Smooth muscle cell (in vitro differentiated cells): ENCODE results near the gene SPATA45. TPM values are rescaled to one million over a fixed set of nuclear protein-coding genes. Genes with fewer than 3 reads are reported as not detected.
"Not testable (repeated sequence)": the region's sequence is repeated elsewhere in the genome, so short reads cannot be mapped to it uniquely, and the experiment has no call there.

Experiments
- DNase-seq: peaks from one replicate; lab custom pipeline; 2025; ENCODE audit not compliant: unreplicated experiment; lab: John Stamatoyannopoulos, UW
- H2AFZ ChIP-seq: fragments of 200-600 bp; sonication (generic); 2 replicates; pipeline ENCODE4 v1.6.0; 2016; ENCODE audit warnings: antibody characterized with exemption, low read depth, mild to moderate bottlenecking
- H3F3A ChIP-seq: fragments of 200-600 bp; sonication (generic); 2 replicates; pipeline ENCODE4 v1.6.0; 2017; ENCODE audit warnings: antibody characterized with exemption, low read depth
- H3K27ac ChIP-seq: fragments of 200-600 bp; sonication (generic); 2 replicates; pipeline ENCODE4 v1.5.1; 2016; ENCODE audit warnings: low read depth, mild to moderate bottlenecking
- H3K27me3 ChIP-seq: fragments of 200-600 bp; sonication (generic); 2 replicates; pipeline ENCODE4 v1.6.1; 2016; ENCODE audit warnings: low read depth, mild to moderate bottlenecking
- H3K36me3 ChIP-seq: fragments of 200-600 bp; sonication (generic); 2 replicates; pipeline ENCODE4 v1.5.1; 2016; ENCODE audit warnings: low read depth
- H3K4me1 ChIP-seq: fragments of 200-600 bp; sonication (generic); 2 replicates; pipeline ENCODE4 v1.5.1; 2016; ENCODE audit warnings: low read depth
- H3K4me2 ChIP-seq: fragments of 200-600 bp; sonication (generic); 2 replicates; pipeline ENCODE4 v1.6.0; 2016; ENCODE audit warnings: mild to moderate bottlenecking
- H3K4me3 ChIP-seq: fragments of 200-600 bp; sonication (generic); 2 replicates; pipeline ENCODE4 v1.5.1; 2016; ENCODE audit warnings: mild to moderate bottlenecking
- H3K79me2 ChIP-seq: fragments of 200-600 bp; sonication (generic); 2 replicates; pipeline ENCODE4 v1.6.0; 2016; ENCODE audit warnings: low read depth, mild to moderate bottlenecking
- H3K9ac ChIP-seq: fragments of 200-600 bp; sonication (generic); 2 replicates; pipeline ENCODE4 v1.6.0; 2016; ENCODE audit warnings: low read depth
- H3K9me3 ChIP-seq: fragments of 200-600 bp; sonication (generic); replicated peaks from 2 replicates; pipeline ENCODE4 v1.5.1; 2016; ENCODE audit warnings: low read depth
- H4K20me1 ChIP-seq: fragments of 200-600 bp; sonication (generic); 2 replicates; pipeline ENCODE4 v1.6.0; 2016; ENCODE audit warnings: low read depth
- WGBS: methylation state at CpG from one replicate; pipeline ENCODE4 v1.1.7; 2016; ENCODE audit warnings: low lambda C conversion rate; 5-methylcytosine and 5-hydroxymethylcytosine counted together
- polyA plus RNA-seq: library from polyadenylated mRNA; unstranded; fragments of >200 nt; fragmentation: Nextera tagmentation; extraction: Ambion mirVana; gene quantifications from 2 replicates; pipeline ENCODE4 v1.2.1, GENCODE V29; 2016
- total RNA-seq: library from RNA; depleted of rRNA; stranded (reverse); fragments of >200 nt; gene quantifications from 2 replicates; pipeline ENCODE4 v1.2.3, GENCODE V29; 2014
- TF ChIP-seq, protein P1 (sequence below): fragments of 200-600 bp; sonication (generic); IDR thresholded peaks from 2 replicates; pipeline ENCODE4 v1.5.1; 2017; ENCODE audit warnings: borderline replicate concordance, mild to moderate bottlenecking, antibody characterized with exemption; ENCODE audit not compliant: insufficient read depth, poor library complexity, severe bottlenecking

The SPATA45 gene
- total and polyA plus RNA-seq, 2 experiments from 2014 or later, result 0.58 TPM; not detected in 1

DNA sequence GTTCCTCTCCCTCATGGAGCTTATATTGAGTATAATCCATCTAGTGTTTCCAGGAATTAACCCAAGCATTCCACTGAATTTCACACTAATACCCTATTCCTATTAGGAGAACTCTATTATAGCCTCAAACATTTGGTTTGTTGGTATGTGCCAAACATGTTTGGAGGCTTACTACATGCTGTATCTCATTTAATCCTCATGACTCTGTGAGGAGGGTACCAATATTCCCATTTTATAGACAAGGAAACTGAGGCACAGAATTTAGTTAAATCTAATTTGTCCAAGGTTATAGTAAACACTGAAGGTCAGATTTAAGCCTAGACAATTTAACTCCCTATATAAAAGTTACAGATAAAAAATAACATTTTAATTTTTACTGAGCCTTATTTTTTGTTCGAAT lies 19.7 kb upstream of the SPATA45 start:
- H3K4me1 ChIP-seq, result no peaks in the 10 kb centered on the region
- H3K9me3 ChIP-seq, result no peaks in the 10 kb centered on the region
- H4K20me1 ChIP-seq, result peaks cover 11% of the 10 kb centered on the region
- no peak overlapping the region for H2AFZ ChIP-seq
- WGBS, result 94% methylated on average over 1 of the region's 1 CpG
- no peaks in the 10 kb centered on the region for H3K36me3 ChIP-seq
- H3K27me3 ChIP-seq, result no peaks in the 10 kb centered on the region
- no peak overlapping the region for H3K9ac ChIP-seq
- TF ChIP-seq, protein P1, sequence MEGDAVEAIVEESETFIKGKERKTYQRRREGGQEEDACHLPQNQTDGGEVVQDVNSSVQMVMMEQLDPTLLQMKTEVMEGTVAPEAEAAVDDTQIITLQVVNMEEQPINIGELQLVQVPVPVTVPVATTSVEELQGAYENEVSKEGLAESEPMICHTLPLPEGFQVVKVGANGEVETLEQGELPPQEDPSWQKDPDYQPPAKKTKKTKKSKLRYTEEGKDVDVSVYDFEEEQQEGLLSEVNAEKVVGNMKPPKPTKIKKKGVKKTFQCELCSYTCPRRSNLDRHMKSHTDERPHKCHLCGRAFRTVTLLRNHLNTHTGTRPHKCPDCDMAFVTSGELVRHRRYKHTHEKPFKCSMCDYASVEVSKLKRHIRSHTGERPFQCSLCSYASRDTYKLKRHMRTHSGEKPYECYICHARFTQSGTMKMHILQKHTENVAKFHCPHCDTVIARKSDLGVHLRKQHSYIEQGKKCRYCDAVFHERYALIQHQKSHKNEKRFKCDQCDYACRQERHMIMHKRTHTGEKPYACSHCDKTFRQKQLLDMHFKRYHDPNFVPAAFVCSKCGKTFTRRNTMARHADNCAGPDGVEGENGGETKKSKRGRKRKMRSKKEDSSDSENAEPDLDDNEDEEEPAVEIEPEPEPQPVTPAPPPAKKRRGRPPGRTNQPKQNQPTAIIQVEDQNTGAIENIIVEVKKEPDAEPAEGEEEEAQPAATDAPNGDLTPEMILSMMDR, result no peak
- H3F3A ChIP-seq, result no peaks in the 10 kb centered on the region
- H3K79me2 ChIP-seq, result peaks cover 8% of the 10 kb centered on the region
- H3K4me3 ChIP-seq, result no peak overlapping the region
- H3K4me2 ChIP-seq, result no peak overlapping the region
- DNase-seq, result no peak
- H3K27ac ChIP-seq, result no peak overlapping the region

DNA sequence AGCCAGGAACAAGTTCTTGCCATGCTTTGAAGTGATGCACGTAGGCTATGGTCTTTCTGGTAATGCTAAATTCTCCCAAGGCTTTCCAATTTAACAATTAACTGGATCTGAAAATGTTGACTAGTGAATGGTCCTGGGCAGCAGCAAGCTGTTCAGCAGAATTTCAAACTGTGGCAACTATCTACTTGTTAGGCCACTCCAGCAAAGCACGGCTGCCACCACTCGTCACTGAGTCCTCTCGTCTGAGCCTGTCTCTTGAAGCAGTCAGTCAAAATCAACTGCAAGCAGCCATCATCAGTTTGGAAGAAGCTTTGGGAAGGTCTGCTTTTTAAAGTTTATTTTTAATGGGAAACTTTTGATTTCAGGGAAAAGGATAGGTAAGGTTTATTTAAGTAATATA lies 16.8 kb upstream of the SPATA45 start:
- Histone ChIP-seq H3F3A (no peaks in the 10 kb centered on the region), H3K9me3 (no peaks in the 10 kb centered on the region), H3K4me2 (no peak overlapping the region), H3K27me3 (no peaks in the 10 kb centered on the region), H2AFZ (no peak overlapping the region), H4K20me1 (peaks cover 21% of the 10 kb centered on the region), H3K36me3 (no peaks in the 10 kb centered on the region), H3K27ac (no peak overlapping the region), H3K4me3 (no peak overlapping the region), H3K9ac (no peak overlapping the region), H3K79me2 (peaks cover 37% of the 10 kb centered on the region), H3K4me1 (peaks cover 12% of the 10 kb centered on the region)
- no peak for DNase-seq
- TF ChIP-seq, protein P1, result no peak
- 92% methylated on average over 4 of the region's 4 CpGs for WGBS

GRCh38 chr1:212863345-212863744 lies 15.9 kb upstream of the SPATA45 start:
- H3K9ac ChIP-seq, H3K27ac ChIP-seq, H3K4me3 ChIP-seq, H3F3A ChIP-seq, H3K27me3 ChIP-seq, H3K4me2 ChIP-seq, H2AFZ ChIP-seq, DNase-seq, H3K36me3 ChIP-seq, H3K9me3 ChIP-seq: not testable (repeated sequence)
- Histone ChIP-seq H4K20me1 (peaks cover 23% of the 10 kb centered on the region), H3K79me2 (peaks cover 42% of the 10 kb centered on the region), H3K4me1 (peaks cover 16% of the 10 kb centered on the region)
- 90% methylated on average over 10 of the region's 10 CpGs for WGBS

GRCh38 chr1:212862111-212862690 lies 14.8 kb upstream of the SPATA45 start:
- Histone ChIP-seq H3K4me3 (no peak overlapping the region), H3K27ac (no peak overlapping the region), H3K4me1 (peaks cover 16% of the 10 kb centered on the region), H3K9ac (no peak overlapping the region), H4K20me1 (peaks cover 23% of the 10 kb centered on the region), H3K9me3 (no peaks in the 10 kb centered on the region), H3K79me2 (peaks cover 42% of the 10 kb centered on the region), H3K4me2 (no peak overlapping the region), H3K36me3 (no peaks in the 10 kb centered on the region), H3F3A (peaks cover 3% of the 10 kb centered on the region), H2AFZ (no peak overlapping the region), H3K27me3 (no peaks in the 10 kb centered on the region)
- 94% methylated on average over 2 of the region's 2 CpGs for WGBS
- no peak for DNase-seq
- TF ChIP-seq, protein P1, result no peak
